ENCODE data around the gene THBS2.

DNA sequence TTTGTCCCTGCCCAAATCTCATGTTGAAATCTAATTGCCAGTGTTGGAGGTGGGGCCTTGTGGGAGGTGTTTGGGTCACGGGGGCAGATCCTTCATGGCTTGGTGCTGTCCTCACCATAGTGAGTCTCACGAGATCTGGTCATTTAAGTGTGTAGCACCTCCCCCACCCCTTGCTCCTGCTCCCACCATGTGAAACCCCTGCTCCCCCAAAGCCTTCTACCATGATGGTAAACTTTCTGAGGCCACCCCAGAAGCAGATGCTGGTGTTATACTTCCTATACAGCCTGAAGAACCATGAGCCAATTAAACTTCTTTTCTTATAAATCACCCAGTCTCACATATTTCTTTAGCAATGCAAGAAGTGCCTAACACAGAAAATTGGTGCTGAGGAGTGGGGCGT, 19.9 kb upstream of the THBS2 start:
- TF ChIP-seq, protein P1, sequence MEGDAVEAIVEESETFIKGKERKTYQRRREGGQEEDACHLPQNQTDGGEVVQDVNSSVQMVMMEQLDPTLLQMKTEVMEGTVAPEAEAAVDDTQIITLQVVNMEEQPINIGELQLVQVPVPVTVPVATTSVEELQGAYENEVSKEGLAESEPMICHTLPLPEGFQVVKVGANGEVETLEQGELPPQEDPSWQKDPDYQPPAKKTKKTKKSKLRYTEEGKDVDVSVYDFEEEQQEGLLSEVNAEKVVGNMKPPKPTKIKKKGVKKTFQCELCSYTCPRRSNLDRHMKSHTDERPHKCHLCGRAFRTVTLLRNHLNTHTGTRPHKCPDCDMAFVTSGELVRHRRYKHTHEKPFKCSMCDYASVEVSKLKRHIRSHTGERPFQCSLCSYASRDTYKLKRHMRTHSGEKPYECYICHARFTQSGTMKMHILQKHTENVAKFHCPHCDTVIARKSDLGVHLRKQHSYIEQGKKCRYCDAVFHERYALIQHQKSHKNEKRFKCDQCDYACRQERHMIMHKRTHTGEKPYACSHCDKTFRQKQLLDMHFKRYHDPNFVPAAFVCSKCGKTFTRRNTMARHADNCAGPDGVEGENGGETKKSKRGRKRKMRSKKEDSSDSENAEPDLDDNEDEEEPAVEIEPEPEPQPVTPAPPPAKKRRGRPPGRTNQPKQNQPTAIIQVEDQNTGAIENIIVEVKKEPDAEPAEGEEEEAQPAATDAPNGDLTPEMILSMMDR (conservative IDR thresholded peaks at IDR 0.05 in 1 of 2, IDR thresholded peaks at IDR 0.05 in 1 of 2; ENCODE audit: low read depth in 1 of 2, low read length in 2 of 2): no peak
- TF ChIP-seq EZH2 (IDR thresholded peaks at IDR 0.05; ENCODE audit: low read length, missing control alignments): no peak

All from fibroblast of lung (primary cell).